Right lobe of liver (tissue), 6 donors: ENCODE results near the gene XPO4. TPM values are rescaled to one million over a fixed set of nuclear protein-coding genes. Genes with fewer than 3 reads are reported as not detected.

Experiments
- ATAC-seq, 4 donors: fragments of 200-7000 bp; cut with Tn5 transposase; one replicate each; pipeline ENCODE4 v1.9.1; 2020; ENCODE audit warnings: mild to moderate bottlenecking in 4 of 4, moderate library complexity in 4 of 4
- DNase-seq, 3 donors: peaks; one replicate each; pipeline ENCODE4 v3.0.0-alpha.2; 2020
- H3K27ac ChIP-seq, 3 donors: fragments of 200-600 bp; one replicate each; pipeline ENCODE4 v1.8.0; 2022
- H3K27me3 ChIP-seq, 2 donors: fragments of 200-600 bp; one replicate each; pipeline ENCODE4 v1.8.0; 2022
- H3K36me3 ChIP-seq, 4 donors: fragments of 200-600 bp; sonication (generic) in 1 of 4; one replicate each; pipeline versions ENCODE4 v1.5.1 to v1.8.0; 2017 to 2022; ENCODE audit warnings: control low read depth in 1 of 4
- H3K4me1 ChIP-seq, 4 donors: fragments of 200-600 bp; sonication (generic) in 1 of 4; one replicate each; pipeline versions ENCODE4 v1.5.1 to v1.8.0; 2017 to 2022; ENCODE audit warnings: control low read depth in 1 of 4
- H3K4me3 ChIP-seq, 3 donors: fragments of 200-600 bp; one replicate each; pipeline ENCODE4 v1.8.0; 2022
- H3K9me3 ChIP-seq, 4 donors: fragments of 200-600 bp; sonication (generic) in 1 of 4; one replicate each; pipeline versions ENCODE4 v1.5.1 to v1.8.0; 2017 to 2022; ENCODE audit warnings: control low read depth in 1 of 4
- CTCF ChIP-seq, 4 donors: fragments of 200-600 bp in 3 of 4; fragments of 450-650 bp in 1 of 4; IDR thresholded peaks; one replicate each; pipeline versions ENCODE4 v1.5.1 to v1.8.0; 2016 to 2022; ENCODE audit warnings: antibody characterized with exemption in 4 of 4, mild to moderate bottlenecking in 2 of 4
- POLR2A ChIP-seq: fragments of 450-650 bp; IDR thresholded peaks from one replicate; pipeline ENCODE4 v1.6.1; 2017; ENCODE audit warnings: antibody characterized with exemption, mild to moderate bottlenecking
- WGBS: methylation state at CpG from one replicate; pipeline ENCODE4 v1.1.6; 2018; ENCODE audit warnings: low coverage, low lambda C conversion rate; ENCODE audit not compliant: insufficient coverage; ENCODE audit errors: missing lambda C conversion rate; 5-methylcytosine and 5-hydroxymethylcytosine counted together
- intact Hi-C, 2 donors: fragments of 100-400 bp; cut with DNase I; formaldehyde crosslinking; loops; one replicate each; pipeline versions ENCODE4 v1.11.2 to v1.14.1; 2022
- total RNA-seq, 6 experiments: library from RNA; depleted of rRNA in 2 of 6; stranded (reverse); fragments of >200 nt in 2 of 6; fragmentation: NEBNext Ultra II Directional in 3 of 6; extraction: Animal tissue kit (Norgen Biotek cat#: 25700) in 3 of 6; gene quantifications; one replicate each; pipeline versions ENCODE4 v1.1.0 to v1.2.4, GENCODE V29; 2016 to 2023
- donor health status: DM: no; HTN: yes; CAD: no.
- donor health status: DM: no; HTN: no; CAD: no.
- donor health status: DM: no; HTN: no; CAD: no.
- donor health status: DM: no; HTN: yes; CAD: no.
- donor health status: DM: no; HTN: yes; CAD: no.

The XPO4 gene
- total RNA-seq, 6 experiments from 2014 or later = 4.4 to 9.9 (median 7.2) TPM

- Histone ChIP-seq H3K36me3 (peaks cover 0 to 6% (median 0%) of the 10 kb centered on the region in 4 donors), H3K27ac (no peak overlapping the region), H3K4me1 (no peaks in the 10 kb centered on the region), H3K27me3 (no peaks in the 10 kb centered on the region), H3K4me3 (no peak overlapping the region), H3K9me3 (no peaks in the 10 kb centered on the region)
- intact Hi-C loops = no loop called here
- WGBS = 81% methylated on average over 3 of the region's 3 CpGs
- no peak for TF ChIP-seq POLR2A
- DNase-seq (no peak), ATAC-seq (no peak)
Observed at GRCh38 chr13:20782116-20782708, 120.3 kb downstream of the XPO4 start.

- H3K4me1 ChIP-seq = no peaks in the 10 kb centered on the region
- H3K27me3 ChIP-seq = no peaks in the 10 kb centered on the region
- no peak for TF ChIP-seq CTCF (IDR thresholded peaks at IDR 0.05)
- no peak for TF ChIP-seq POLR2A
- 77% methylated on average over 1 of the region's 1 CpG for WGBS
- ATAC-seq = no peak
- no peak for DNase-seq
- H3K9me3 ChIP-seq = no peaks in the 10 kb centered on the region
- intact Hi-C loops = no loop called here
- no peaks in the 10 kb centered on the region for H3K36me3 ChIP-seq
- no peak overlapping the region for H3K27ac ChIP-seq
- no peak overlapping the region for H3K4me3 ChIP-seq
Observed at GRCh38 chr13:20780317-20780716, 122.2 kb downstream of the XPO4 start.

GRCh38 chr13:20779405-20779804 lies 123.1 kb downstream of the XPO4 start:
- H3K9me3 ChIP-seq = no peaks in the 10 kb centered on the region
- DNase-seq (no peak), ATAC-seq (no peak)
- no peaks in the 10 kb centered on the region for H3K36me3 ChIP-seq
- TF ChIP-seq POLR2A (no peak), CTCF (IDR thresholded peaks at IDR 0.05) (no peak)
- H3K4me3 ChIP-seq = no peak overlapping the region
- 84% methylated on average over 5 of the region's 7 CpGs for WGBS
- H3K4me1 ChIP-seq = no peaks in the 10 kb centered on the region
- intact Hi-C loops = no loop called here
- no peaks in the 10 kb centered on the region for H3K27me3 ChIP-seq
- H3K27ac ChIP-seq = no peak overlapping the region

GRCh38 chr13:20778311-20778710 lies 124.2 kb downstream of the XPO4 start:
- DNase-seq (no peak), ATAC-seq (no peak)
- Histone ChIP-seq H3K27me3 (no peaks in the 10 kb centered on the region), H3K27ac (no peak overlapping the region), H3K4me3 (no peak overlapping the region), H3K36me3 (no peaks in the 10 kb centered on the region), H3K4me1 (no peaks in the 10 kb centered on the region), H3K9me3 (no peaks in the 10 kb centered on the region)
- WGBS = 81% methylated on average over 1 of the region's 1 CpG
- intact Hi-C loops = no loop called here
- TF ChIP-seq POLR2A (no peak), CTCF (IDR thresholded peaks at IDR 0.05) (no peak)

GRCh38 chr13:20776751-20777150 lies 125.8 kb downstream of the XPO4 start:
- Histone ChIP-seq H3K27ac (no peak overlapping the region), H3K9me3 (no peaks in the 10 kb centered on the region), H3K36me3 (no peaks in the 10 kb centered on the region), H3K4me3 (no peak overlapping the region), H3K27me3 (no peaks in the 10 kb centered on the region), H3K4me1 (peaks cover 0 to 7% (median 3%) of the 10 kb centered on the region in 4 donors)
- DNase-seq = no peak
- TF ChIP-seq POLR2A (no peak), CTCF (IDR thresholded peaks at IDR 0.05) (no peak)
- WGBS = 90% methylated on average over 1 of the region's 1 CpG
- ATAC-seq = no peak
- intact Hi-C loops = no loop called here
